Activated T-cell treated with anti-CD3 and anti-CD28 coated beads for 24 hours (primary cell): ENCODE data around the gene KCTD16.

ENCODE experiments used
- DNase-seq: peaks from one replicate; pipeline ENCODE4 v3.0.0-alpha.2; 2020; ENCODE audit warnings: low read depth

Gene KCTD16

DNA sequence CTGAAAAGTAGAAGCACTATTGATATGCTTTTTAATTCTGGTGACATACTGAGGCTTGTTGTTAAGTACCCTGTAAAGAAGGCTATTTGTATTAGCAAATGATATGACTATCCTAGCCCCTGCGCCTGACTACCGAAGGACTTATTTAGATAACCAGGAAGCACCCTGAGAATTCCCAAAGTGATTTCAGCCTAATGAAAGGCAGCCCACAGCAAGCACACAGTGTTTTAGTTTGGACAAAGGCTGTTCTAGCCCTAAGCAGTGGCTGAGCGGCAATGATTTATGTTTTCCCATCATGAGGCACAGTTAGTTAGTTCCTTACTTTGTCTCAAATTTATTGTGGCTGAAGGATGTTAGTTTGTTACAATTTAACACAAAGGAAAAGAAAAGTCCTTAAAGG, 235.3 kb downstream of the KCTD16 start:
- no peak for DNase-seq

DNA sequence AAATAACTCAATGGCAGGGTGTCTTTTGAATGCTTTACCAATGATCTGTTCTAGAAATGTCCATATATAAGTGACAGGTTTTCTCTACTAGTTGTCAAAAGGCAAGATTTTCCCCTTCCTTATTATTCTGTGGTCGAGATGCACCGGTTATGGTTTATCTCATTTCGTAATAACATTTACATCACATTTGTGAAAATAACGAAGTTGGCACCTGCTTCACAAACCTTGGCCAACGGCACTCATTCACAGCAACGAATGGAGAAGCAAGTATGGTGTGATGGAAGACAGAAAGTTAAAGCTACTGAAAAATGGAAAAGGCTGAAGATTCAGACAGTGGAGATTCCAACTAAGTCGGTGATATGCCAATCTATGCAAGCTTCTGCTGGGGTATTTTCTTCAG, 235.8 kb downstream of the KCTD16 start:
- DNase-seq: no peak

GRCh38 chr5:144414202-144415029, 243.7 kb downstream of the KCTD16 start:
- DNase-seq: no peak

GRCh38 chr5:144416196-144416595, 245.5 kb downstream of the KCTD16 start:
- DNase-seq: no peak

DNA sequence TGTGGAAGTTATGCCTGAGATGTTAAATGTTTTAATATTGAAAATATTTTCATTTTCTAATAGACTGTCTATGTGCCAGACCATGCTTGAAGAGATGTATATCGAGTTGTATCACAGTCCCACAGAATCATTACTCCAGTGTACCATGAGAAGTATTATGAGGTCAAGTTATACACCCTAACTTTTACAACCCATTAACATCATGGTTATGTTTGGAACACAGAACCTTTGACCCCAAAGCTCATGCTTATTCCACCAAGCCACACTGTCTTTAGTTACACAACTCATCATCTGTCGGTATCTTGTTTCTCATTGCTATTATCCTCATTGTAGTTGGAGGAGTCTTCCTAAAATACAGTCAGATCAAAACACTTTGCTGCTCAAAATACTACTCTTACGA, 248.0 kb downstream of the KCTD16 start:
- DNase-seq: no peak

- no peak for DNase-seq
These were observed 250.7 kb downstream of the KCTD16 start for GRCh38 chr5:144421411-144421810.

GRCh38 chr5:144422018-144422727, 251.5 kb downstream of the KCTD16 start:
- no peak for DNase-seq

DNA sequence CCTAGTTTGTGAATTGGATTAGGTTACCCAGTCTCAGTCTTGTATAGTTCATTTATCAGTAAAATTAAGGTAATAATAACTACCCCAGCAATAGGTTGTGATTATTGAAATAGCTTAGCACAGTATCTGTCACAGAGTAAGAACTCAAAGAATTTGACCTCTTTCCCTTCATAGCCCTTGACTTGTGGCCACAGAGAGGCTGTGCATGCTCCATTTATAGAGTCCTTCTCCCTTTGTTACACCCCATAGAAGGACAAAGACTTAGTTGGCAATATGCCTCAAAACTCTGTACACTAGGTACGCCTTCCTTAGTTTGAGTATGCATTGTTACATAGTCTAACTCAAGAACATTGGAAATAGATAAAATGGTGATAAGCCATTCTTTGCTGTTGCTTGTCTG, 257.2 kb downstream of the KCTD16 start:
- no peak for DNase-seq

GRCh38 chr5:144428326-144428725, 257.7 kb downstream of the KCTD16 start:
- no peak for DNase-seq

DNA sequence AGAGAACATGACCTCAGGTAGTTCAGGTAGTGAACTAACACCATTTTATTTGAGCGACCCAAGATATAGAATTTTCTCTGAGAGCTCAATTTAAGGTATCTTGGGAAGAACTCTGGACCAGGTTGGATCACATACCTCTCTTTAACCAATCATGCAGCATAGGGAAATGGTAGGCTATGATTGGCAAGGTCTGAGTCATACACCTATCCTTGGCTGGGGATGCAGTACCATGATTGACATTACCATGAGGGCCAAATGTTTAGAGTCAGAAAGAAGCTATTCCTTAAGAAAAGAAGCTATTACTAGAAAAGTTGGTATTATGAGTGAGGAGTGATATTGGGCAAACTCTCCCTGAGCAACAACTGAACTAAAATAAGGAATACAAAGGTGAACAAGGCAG, 258.7 kb downstream of the KCTD16 start:
- DNase-seq: no peak

- DNase-seq: no peak
These were observed 259.2 kb downstream of the KCTD16 start for GRCh38 chr5:144429905-144430304.

- DNase-seq: no peak
These were observed 262.6 kb downstream of the KCTD16 start for GRCh38 chr5:144433140-144433822.

DNA sequence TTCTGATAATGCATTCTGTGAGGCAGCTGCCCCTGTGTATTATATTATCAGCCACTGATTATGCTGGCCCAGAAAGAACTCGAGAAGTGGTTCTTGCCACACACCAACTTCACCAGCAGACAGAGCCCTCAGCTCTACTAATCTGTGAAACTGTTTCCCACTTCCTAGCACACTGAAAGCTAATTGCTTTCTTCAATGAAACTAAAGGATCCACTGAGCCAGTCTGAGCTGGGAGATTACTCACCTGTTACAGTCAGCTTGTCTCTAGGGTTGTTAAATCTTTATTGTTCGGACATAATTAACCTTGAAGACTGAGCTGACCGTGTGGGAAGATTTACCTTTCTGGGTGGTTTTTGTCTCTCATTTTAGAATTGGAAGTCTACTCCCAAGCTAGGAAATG, 263.2 kb downstream of the KCTD16 start:
- no peak for DNase-seq

- DNase-seq: no peak
These were observed 265.3 kb downstream of the KCTD16 start for GRCh38 chr5:144436007-144436406.

GRCh38 chr5:144438237-144438636, 267.6 kb downstream of the KCTD16 start:
- DNase-seq: no peak

DNA sequence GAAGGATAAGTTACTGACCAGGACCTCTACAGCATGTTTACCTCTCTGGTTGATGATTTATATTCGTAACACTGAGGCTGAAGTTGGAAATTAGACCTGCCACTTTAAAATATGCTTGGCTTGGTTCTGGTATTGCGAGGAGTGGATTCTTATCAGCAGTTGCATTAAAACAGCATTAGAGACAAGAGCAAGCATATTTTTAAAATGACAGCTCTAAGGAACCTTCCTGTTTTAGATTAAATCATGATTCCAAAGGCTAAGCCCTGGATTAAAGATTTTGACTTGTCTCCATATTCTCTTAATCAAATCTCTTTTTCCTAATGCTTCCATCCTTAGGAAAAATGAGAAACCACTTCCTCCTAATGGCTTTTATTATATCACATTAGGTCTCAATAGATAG, 277.8 kb downstream of the KCTD16 start:
- no peak for DNase-seq

DNA sequence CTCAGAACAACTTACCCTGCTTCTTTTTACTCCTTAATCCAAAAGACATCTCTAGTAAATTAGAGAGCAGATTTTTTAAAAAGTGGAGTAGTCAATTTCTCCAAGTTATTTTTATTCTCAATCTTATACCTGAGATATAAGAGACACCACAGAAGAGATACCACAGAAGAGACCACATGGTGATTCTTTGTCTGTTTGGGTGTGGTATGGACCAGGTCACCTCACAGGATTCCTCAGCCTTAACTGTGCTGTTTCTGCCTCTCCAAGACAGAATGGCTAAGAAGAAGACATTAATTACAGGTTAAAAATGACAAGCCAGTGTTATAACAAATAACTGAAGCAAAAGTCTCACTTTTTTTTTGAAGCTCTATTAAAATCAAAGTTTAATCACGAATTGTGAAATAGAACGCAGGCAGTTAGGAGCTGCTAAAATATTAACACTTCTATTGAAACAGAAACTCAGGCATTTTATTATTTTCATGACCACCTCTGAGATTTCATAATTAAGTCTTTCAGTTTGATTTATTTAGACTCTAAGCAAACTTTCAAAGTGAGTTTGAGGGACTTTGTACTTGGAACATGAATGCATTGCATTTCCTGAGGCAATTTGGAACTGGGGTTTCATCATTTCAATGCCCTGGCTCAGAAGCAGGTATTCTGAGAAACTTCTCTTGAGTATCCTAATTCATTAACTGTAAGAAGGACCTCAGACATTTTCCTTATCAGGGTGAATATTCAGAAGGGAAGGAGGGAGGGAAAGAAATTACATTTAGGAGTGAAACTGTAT, 280.7 kb downstream of the KCTD16 start:
- no peak for DNase-seq

- no peak for DNase-seq
These were observed 283.1 kb downstream of the KCTD16 start for GRCh38 chr5:144453753-144454152.

DNA sequence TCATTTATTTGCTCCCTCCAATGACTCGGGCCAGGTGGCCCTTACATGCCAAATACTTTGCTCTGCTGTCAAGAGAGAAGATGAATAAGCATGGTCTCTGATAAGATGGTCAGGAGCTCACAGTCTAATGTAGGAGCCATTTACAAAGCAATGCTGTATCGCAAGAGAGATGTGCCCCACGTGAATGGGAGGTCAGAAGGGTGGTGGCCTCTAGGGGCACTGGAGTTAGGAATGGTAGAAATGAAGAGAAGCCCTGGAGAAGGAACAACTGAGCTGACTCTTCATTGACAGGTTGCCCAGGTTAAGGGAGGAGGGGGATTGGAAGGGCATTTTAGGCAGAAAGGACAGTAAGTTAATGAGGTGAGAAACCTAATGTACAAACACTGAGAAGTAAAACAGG, 286.5 kb downstream of the KCTD16 start:
- DNase-seq: no peak

- no peak for DNase-seq
These were observed 287.5 kb downstream of the KCTD16 start for GRCh38 chr5:144458216-144458615.

DNA sequence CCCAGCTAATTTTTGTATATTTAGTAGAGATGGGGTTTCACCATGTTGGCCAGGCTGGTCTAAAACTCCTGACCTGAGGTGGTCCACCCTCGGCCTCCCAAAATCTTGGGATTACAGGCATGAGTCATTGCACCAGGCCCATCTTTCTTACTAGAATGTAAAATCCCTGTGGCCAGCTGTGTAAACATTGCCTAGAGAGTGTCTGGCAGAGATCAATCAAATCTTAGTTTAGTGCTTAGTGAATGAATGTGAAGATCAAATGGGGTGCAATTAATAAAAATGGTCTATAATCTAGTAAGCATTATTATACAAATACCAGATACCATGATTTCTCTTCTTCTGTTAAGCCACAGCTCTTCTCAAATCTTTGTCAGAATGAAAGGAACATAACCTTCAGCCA, 289.9 kb downstream of the KCTD16 start:
- DNase-seq: no peak

GRCh38 chr5:144462577-144462976, 291.9 kb downstream of the KCTD16 start:
- no peak for DNase-seq
